ENCODE measurements around the gene CCK.
"Not testable (repeated sequence)": the region's sequence is repeated elsewhere in the genome, so short reads cannot be mapped to it uniquely, and the experiment has no call there.

The CCK gene

GRCh38 chr3:42266085-42266484 lies at the start of gene CCK:
Gene CCK, minus strand, starts transcription at chr3:42266185. Its CDS starts 2,555 bp downstream, at chr3:42263630.
- Mint-ChIP-seq H3K36me3 (peaks cover 1% of the 10 kb centered on the region), H3K27me3 (peaks cover 41% of the 10 kb centered on the region), H3K4me1 (peaks cover 10% of the 10 kb centered on the region), H3K27ac (no peak within 1 kb of the TSS), H3K9me3 (peaks cover 6% of the 10 kb centered on the region), H3K4me3 (no peak within 1 kb of the TSS)

DNA sequence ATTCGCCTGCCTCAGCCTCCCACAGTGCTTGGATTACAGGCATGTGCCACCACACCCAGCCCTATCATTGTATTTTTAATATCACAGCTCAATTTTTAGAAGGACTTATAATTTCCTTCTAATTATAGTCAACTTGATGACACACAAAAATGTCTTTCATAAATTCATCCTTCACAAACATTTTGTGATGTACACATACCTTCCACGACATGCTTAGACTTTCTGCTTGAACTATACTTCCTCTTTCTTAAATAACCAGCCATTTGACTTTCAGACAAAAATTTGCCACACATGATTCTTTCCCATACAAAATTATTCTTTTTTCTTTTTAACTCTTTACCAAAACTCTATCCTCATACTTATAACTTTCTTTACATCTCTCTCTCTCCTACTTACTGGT lies 48.4 kb upstream of the CCK start:
- Mint-ChIP-seq H3K4me3 (no peak overlapping the region), H3K27me3 (no peaks in the 10 kb centered on the region), H3K36me3 (peaks cover 13% of the 10 kb centered on the region), H3K4me1 (no peaks in the 10 kb centered on the region), H3K9me3 (peaks cover 17% of the 10 kb centered on the region), H3K27ac (no peak overlapping the region)

DNA sequence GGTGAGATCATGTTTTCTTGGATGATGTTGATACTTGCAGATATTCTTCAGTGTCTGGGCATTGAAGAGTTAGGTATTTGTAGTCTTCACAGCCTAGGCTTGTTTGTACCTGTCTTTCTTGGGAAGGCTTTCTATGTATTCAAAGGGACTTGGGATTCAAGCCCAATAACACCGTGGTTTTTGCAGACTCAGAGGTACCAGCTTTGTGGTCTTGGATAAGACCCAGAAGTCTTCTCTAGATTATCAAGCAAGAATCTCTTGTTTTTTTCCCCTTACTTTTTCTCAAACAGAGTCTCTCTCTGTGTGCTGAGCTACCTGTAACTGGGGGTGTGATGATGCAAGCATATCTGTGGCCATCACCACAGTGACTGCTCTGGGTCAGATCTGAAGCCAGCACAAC lies 42.7 kb upstream of the CCK start:
- no peak overlapping the region for H3K27ac Mint-ChIP-seq
- peaks cover 4% of the 10 kb centered on the region for H3K9me3 Mint-ChIP-seq
- peaks cover 13% of the 10 kb centered on the region for H3K4me1 Mint-ChIP-seq
- H3K36me3 Mint-ChIP-seq = peaks cover 5% of the 10 kb centered on the region
- no peak overlapping the region for H3K4me3 Mint-ChIP-seq
- H3K27me3 Mint-ChIP-seq = no peaks in the 10 kb centered on the region

- H3K4me1 Mint-ChIP-seq = peaks cover 23% of the 10 kb centered on the region
- no peaks in the 10 kb centered on the region for H3K9me3 Mint-ChIP-seq
- no peaks in the 10 kb centered on the region for H3K27me3 Mint-ChIP-seq
- no peak overlapping the region for H3K27ac Mint-ChIP-seq
- no peak overlapping the region for H3K4me3 Mint-ChIP-seq
- H3K36me3 Mint-ChIP-seq = no peaks in the 10 kb centered on the region
Measured at GRCh38 chr3:42306499-42306898, 40.5 kb upstream of the CCK start.

- Mint-ChIP-seq H3K4me3 (no peak overlapping the region), H3K9me3 (peaks cover 4% of the 10 kb centered on the region), H3K4me1 (peaks cover 23% of the 10 kb centered on the region), H3K27ac (no peak overlapping the region), H3K36me3 (no peaks in the 10 kb centered on the region), H3K27me3 (no peaks in the 10 kb centered on the region)
Measured at GRCh38 chr3:42302924-42303634, 37.1 kb upstream of the CCK start.

GRCh38 chr3:42301446-42302175 lies 35.6 kb upstream of the CCK start:
- no peaks in the 10 kb centered on the region for H3K27me3 Mint-ChIP-seq
- no peak overlapping the region for H3K4me3 Mint-ChIP-seq
- H3K36me3 Mint-ChIP-seq = no peaks in the 10 kb centered on the region
- peaks cover 4% of the 10 kb centered on the region for H3K9me3 Mint-ChIP-seq
- H3K27ac Mint-ChIP-seq = no peak overlapping the region
- H3K4me1 Mint-ChIP-seq = peaks cover 21% of the 10 kb centered on the region

DNA sequence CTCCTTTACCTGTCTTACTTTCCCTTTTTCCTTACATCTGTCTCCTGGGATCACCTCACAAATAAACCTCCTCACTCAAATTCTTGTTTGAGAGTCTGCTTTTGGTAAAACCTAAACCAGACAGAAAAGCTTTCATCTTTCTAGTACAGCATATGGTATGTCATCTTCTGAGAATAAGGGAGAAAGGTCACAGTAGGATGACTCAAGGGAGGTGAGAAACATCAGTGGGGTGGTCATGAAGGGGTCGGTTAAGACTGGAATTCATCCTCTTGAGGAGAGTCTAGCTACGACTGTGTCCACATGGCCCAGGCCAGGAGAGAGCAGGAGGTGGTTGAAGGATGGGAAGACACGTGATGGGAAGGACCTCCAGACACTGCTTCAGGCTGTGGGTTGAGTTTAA lies 34.8 kb upstream of the CCK start:
- Mint-ChIP-seq H3K27ac (no peak overlapping the region), H3K4me3 (no peak overlapping the region), H3K36me3 (no peaks in the 10 kb centered on the region), H3K27me3 (no peaks in the 10 kb centered on the region), H3K9me3 (peaks cover 4% of the 10 kb centered on the region), H3K4me1 (peaks cover 15% of the 10 kb centered on the region)

DNA sequence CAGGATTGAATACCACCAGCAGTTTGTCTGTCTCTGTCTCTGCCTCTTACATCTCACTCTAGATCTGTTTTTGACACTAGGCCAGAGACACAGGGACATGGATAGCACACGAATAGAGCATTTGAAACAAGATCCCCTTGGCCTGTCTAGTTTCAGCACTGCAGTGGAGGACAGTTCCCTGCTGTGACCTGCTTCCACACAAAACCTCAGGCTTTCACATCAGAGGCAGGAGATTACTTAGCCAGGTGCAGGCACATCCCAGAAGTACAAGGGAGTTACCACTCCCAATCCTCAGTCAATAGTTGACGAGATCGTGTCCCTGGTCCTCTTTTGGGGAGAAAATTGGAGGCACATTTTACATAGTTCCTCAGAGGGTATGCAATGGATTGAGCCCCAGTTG lies 34.0 kb upstream of the CCK start:
- Mint-ChIP-seq H3K9me3 (peaks cover 4% of the 10 kb centered on the region), H3K4me1 (peaks cover 15% of the 10 kb centered on the region), H3K27me3 (no peaks in the 10 kb centered on the region), H3K27ac (no peak overlapping the region), H3K36me3 (peaks cover 2% of the 10 kb centered on the region), H3K4me3 (no peak overlapping the region)

DNA sequence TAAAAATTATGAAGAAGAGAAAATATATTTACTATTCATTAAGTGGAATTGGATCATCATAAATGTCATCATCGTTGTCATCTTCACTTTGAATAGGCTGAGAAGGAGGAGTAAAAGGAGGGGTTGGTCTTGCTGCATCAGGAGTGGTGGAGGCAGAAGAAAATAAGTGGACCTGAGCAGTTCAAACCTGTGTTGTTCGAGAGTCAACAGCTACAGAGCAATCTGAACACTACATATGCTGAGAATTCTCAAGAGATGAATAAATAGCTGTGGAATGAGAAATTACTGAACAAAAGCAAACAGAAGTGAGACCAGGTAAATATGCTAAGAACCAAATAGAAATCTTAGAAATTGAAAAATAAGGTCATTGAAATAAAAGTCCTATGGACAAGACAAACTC lies 32.3 kb upstream of the CCK start:
- peaks cover 4% of the 10 kb centered on the region for H3K9me3 Mint-ChIP-seq
- no peak overlapping the region for H3K4me3 Mint-ChIP-seq
- H3K27ac Mint-ChIP-seq = no peak overlapping the region
- peaks cover 5% of the 10 kb centered on the region for H3K36me3 Mint-ChIP-seq
- H3K27me3 Mint-ChIP-seq = no peaks in the 10 kb centered on the region
- H3K4me1 Mint-ChIP-seq = peaks cover 5% of the 10 kb centered on the region

DNA sequence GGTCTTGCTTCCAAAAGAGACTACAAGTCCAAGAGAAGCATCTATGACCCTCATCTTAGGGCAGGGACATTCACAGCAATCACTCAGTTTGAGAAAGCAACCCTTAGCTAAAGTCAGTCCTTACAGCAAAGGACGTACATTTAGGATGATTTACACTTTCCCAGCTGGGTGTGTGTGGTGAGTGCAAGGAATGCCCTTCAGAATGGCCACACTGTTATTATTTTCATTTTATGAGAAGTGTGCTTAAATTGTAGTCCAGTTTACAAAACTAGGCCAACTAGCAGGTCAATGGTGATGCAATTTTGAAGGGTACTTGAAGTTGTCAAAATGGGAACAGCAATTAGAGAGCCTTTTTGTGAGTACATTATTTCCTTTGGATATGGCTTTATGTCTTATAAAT lies 26.0 kb upstream of the CCK start:
- peaks cover 5% of the 10 kb centered on the region for H3K36me3 Mint-ChIP-seq
- peaks cover 12% of the 10 kb centered on the region for H3K4me1 Mint-ChIP-seq
- no peak overlapping the region for H3K4me3 Mint-ChIP-seq
- H3K27ac Mint-ChIP-seq = no peak overlapping the region
- H3K9me3 Mint-ChIP-seq = no peaks in the 10 kb centered on the region
- no peaks in the 10 kb centered on the region for H3K27me3 Mint-ChIP-seq

GRCh38 chr3:42290966-42291714 lies 25.2 kb upstream of the CCK start:
- no peaks in the 10 kb centered on the region for H3K27me3 Mint-ChIP-seq
- peaks cover 8% of the 10 kb centered on the region for H3K36me3 Mint-ChIP-seq
- peaks cover 12% of the 10 kb centered on the region for H3K4me1 Mint-ChIP-seq
- H3K27ac Mint-ChIP-seq = no peak overlapping the region
- no peak overlapping the region for H3K4me3 Mint-ChIP-seq
- no peaks in the 10 kb centered on the region for H3K9me3 Mint-ChIP-seq

DNA sequence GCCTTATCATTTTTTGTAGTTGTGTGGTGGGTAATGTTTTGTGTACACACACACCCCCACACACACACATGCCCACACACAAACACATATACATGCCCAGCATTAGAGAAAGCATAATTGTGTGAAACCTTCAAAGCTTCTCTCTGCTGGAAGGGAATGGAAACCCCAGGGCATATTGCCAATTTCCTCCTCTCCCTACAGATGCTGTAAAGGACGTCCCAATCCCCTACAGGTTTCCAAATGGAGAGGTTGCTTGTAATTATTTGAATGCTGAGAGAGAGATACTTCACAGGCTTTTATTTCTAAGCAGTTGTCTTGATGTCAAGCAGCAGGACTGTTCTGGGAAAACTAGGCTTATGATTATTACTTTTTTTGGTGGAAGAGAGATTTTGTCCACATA lies 23.0 kb upstream of the CCK start:
- H3K36me3 Mint-ChIP-seq = peaks cover 4% of the 10 kb centered on the region
- no peaks in the 10 kb centered on the region for H3K27me3 Mint-ChIP-seq
- H3K4me3 Mint-ChIP-seq = no peak overlapping the region
- no peaks in the 10 kb centered on the region for H3K9me3 Mint-ChIP-seq
- H3K4me1 Mint-ChIP-seq = peaks cover 12% of the 10 kb centered on the region
- no peak overlapping the region for H3K27ac Mint-ChIP-seq

GRCh38 chr3:42288385-42288784 lies 22.4 kb upstream of the CCK start:
- no peaks in the 10 kb centered on the region for H3K27me3 Mint-ChIP-seq
- no peaks in the 10 kb centered on the region for H3K9me3 Mint-ChIP-seq
- H3K27ac Mint-ChIP-seq = no peak overlapping the region

DNA sequence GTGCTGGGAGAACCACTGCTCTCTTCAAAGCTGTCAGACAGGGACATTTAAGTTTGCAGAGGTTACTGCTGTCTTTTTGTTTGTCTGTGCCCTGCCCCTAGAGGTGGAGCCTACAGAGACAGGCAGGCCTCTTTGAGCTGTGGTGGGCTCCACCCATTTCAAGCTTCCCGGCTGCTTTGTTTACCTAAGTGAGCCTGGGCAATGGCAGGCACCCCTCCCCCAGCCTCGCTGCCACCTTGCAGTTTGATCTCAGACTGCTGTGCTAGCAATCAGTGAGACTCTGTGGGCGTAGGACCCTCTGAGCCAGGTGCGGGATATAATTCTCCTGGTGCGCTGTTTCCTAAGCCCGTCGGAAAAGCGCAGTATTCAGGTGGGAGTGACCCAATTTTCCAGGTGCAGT lies 21.4 kb upstream of the CCK start:
- not testable (repeated sequence) for H3K27me3 Mint-ChIP-seq, H3K9me3 Mint-ChIP-seq, H3K27ac Mint-ChIP-seq, H3K4me3 Mint-ChIP-seq, H3K36me3 Mint-ChIP-seq
- peaks cover 12% of the 10 kb centered on the region for H3K4me1 Mint-ChIP-seq

More at GRCh38 chr3:42288385-42288784, 22.4 kb upstream of the CCK start:
- H3K4me1 Mint-ChIP-seq = peaks cover 12% of the 10 kb centered on the region
- peaks cover 4% of the 10 kb centered on the region for H3K36me3 Mint-ChIP-seq
- no peak overlapping the region for H3K4me3 Mint-ChIP-seq

GRCh38 chr3:42277676-42278075 lies 11.7 kb upstream of the CCK start:
- Mint-ChIP-seq H3K4me1 (no peaks in the 10 kb centered on the region), H3K27ac (no peak overlapping the region), H3K4me3 (no peak overlapping the region), H3K36me3 (peaks cover 9% of the 10 kb centered on the region), H3K9me3 (peaks cover 7% of the 10 kb centered on the region), H3K27me3 (no peaks in the 10 kb centered on the region)

Measured in activated naive CD4-positive, alpha-beta T cell treated with anti-CD3 and anti-CD28 coated beads, Interleukin-2, amount 50 U/mL, for 24 hours (primary cell).